GM21619 (cell line): ENCODE results near the gene BARX1.
"Not testable (repeated sequence)": the region's sequence is repeated elsewhere in the genome, so short reads cannot be mapped to it uniquely, and the experiment has no call there.

Experiments
- ATAC-seq: cut with Tn5 transposase; IDR thresholded peaks from one replicate; pipeline ENCODE4 v1.9.1; 2021; ENCODE audit not compliant: unreplicated experiment

Gene BARX1

DNA sequence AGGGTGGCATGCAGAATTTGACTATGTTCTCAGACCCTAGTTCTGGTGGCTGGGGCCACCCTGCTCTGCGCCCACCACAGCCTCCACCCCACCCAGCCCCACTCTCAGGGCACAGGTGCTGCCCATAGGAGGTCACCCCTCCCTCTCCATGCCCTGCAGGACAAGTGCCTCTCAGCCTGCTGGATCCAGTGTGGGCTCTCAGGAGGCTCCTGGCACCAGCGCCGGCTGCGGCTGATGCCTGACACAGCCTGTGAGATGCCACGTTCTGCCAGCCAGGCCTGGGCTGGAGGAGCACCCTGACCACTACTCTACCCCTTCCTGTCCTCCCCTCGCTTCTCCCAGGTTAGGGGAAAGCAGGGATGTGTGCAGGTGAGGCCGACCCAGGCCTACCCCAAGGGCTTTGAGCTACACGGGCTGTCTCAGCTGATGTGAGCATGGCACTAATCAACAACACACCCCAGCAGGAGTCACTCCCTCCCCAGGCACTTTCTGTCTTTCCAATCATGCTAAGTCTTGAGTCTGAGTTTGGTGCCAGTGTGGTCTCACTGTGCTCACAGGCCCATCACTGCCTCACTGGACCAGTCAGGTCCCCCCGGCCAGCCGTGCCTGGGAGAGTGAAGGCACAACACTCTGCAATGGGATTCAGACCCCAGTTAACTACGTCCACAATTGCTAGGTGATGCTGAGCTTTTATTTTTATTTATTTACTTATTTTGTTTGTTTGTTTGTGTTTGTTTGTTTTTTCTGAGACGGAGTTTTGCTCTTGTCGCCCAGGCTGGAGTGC is 12.1 kb upstream of the BARX1 start:
- ATAC-seq: no peak

DNA sequence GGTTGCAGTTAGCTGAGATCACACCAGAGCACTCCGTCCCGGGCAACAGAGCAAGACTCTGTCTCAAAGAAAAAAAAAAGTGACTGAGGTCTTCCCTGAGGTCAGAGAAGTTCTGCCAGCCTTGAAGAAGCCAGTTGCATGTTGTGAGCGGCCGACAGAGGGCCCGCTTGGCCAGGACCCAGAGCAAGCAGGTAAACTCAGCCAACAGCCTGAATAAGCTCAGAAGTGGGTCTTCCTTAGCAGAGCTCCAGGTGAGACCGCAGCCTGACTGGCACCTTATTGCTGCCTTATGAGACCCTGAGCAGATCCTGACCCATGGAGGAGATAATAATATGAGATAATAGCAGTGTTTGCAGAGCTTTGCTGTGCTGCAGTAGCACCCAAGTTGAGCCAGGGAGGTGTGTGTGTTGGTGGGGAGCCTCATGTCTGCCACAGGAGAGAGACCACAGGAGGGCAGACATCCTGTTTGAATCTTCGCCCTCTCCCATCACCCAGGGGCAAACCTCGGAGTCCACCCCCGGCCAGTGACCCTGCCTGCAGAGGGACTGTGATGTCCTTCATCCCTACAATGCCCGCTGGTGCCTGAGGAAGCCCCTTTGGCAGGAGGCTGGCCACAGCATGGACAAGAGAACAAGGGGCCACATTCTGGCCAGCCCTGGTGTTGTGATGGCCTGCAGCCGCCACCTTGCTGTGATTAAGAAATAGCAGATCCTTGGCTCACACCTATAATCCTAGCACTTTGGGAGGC is 10.8 kb upstream of the BARX1 start:
- ATAC-seq: no peak

DNA sequence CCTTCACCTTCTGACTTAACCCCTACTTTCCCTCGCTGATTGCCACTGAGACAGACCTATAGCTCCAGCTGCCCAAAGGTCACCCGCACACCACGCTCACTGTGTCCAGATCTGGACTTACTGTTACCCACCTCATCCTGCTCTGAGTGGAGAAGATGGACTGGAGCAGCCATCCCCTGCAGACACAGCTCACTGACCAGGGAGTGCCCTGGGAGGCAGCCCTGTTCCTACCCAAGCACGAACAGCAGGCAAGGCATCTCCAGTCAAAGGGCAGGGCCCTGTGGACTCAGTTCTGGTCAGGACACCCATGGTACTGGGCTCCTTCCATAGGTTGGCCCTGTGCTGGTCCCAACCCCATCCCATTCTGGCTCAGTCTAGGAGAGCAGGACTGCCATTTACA is 9.5 kb upstream of the BARX1 start:
- ATAC-seq: no peak

DNA sequence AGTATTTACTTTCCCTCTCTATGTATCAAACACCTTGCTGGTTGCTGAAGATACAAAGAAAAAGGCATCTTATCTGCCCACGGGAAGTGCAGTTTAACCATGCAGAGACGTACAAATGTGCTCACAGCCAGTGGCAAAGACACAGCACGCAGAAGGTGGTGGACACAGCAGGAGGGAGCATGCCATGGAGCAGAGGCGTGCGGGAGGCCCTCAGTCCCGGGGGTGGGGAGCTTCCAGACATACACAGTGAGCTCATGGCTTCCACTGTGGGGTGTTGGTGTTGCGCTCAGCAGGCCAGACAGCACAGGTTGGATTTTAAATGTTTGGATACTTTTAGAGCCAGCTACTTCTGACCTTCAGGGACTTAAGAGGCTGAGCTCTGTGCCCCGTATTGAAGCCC is 8.8 kb upstream of the BARX1 start:
- no peak for ATAC-seq

DNA sequence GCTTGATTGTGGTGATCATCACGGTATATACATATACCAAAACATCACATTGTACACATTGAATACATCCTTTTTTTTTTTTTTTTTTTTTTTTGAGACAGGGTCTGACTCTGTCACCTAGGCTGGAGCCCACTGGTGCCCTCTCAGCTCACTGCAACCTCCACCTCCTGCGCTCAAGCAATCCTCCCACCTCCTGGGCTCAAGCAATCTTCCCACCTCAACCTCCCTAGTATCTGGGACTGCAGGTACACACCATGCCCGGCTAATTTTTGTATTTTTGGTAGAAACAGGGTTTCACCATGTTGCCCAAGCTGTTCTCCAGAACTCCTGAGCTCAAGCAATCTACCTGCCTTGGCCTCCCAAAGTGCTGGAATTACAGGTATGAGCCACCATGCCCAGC is 8.3 kb upstream of the BARX1 start:
- ATAC-seq: not testable (repeated sequence)

DNA sequence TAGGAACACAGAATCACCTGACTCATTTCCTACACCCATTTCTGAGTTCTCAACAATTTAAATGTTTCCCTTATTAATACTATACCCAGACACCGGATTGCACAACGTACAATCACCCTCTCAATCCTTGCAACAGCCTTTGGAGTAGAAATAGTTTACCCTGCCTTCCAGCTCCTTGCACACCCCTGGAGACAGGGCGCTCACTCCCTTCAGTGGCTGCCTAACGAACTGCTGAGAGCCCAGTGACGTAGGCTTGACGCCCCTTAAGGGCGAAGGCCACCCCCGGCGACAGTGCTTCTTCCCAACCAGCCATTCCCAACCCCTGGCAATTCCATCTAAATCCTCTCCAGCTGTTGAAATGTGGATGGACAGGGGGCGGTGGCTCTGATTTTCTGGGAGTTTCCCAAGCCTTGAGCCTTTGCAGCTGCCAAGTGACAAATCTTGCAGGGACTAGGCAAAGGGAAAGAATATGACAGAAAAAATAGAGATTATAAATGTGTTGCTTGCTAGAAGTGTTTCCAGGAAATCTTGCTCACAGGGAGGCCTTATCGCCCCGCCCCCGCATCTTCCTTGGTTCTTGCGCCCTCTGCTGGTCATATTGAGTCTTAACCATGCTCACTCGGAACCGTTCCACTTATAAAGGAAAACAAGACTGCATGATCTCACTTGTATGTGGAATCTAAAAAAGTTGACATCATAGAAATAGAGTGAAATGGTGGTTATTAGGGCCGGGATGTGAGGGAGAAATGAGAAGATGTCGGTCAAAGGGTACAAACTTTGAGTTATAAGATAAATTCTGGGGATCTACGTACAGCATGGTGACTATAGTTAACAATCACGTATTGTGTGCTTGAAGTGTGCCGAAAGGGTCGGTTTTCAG is 7.6 kb upstream of the BARX1 start:
- no peak for ATAC-seq

DNA sequence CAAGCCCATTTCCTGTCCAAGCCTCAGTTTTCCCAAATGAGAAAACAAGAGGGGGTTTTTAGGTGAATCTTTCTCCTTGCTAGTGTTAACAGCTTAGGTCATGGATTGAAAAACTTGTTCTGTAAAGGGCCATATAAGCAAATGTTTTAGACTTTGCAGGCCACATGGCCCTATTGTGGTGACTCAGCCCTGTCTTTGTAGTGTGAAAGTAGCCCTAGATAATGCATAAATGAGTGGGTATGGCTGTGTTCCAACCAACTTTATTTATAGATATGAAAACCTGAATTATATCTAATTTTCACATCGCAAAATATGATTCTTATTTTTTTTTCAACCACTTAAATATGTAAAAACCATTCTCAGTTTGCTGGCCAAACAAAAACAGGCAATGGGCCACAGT is 6.9 kb upstream of the BARX1 start:
- no peak for ATAC-seq

DNA sequence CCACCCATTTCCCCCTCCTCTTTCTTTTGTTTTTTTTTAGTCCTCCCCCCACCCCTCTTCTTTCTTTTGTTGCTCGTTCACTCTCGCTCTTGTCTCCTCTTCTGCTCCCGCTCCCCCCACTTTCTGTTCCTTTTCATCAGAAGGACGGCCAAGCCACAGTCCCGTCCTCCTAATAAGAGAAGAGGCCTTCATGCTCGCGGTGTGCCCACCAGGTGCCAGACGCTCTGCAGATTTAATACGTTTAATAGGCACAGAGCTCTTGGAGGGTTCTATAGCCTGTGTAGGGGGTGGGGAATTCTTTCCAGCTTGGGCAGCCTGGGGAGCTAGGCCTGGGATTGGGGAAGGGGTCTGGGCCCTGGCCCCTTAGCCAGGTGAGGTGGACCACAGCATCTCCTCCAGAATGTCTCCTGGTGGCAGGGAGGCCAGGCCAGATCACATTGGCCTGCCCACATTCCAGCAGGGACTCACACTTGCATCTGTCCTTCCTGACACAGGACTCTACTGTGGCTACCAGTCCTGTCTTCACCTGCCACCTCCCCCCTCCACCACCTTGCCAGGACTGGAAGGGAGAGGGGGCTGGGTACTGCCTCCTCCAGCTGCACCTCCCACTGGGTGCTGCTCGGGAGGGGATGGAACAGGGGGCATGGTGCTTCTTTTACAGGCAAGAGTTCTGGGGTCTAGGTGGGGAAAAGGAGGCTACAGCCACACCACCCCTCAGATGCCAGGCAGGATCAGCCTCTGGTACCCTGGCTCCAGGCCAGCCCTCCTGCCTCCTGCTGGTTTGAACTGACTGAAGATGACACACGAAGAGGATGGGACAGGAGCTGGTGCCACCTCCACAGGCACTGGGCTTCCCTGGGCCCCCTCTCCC is 6.1 kb upstream of the BARX1 start:
- no peak for ATAC-seq

DNA sequence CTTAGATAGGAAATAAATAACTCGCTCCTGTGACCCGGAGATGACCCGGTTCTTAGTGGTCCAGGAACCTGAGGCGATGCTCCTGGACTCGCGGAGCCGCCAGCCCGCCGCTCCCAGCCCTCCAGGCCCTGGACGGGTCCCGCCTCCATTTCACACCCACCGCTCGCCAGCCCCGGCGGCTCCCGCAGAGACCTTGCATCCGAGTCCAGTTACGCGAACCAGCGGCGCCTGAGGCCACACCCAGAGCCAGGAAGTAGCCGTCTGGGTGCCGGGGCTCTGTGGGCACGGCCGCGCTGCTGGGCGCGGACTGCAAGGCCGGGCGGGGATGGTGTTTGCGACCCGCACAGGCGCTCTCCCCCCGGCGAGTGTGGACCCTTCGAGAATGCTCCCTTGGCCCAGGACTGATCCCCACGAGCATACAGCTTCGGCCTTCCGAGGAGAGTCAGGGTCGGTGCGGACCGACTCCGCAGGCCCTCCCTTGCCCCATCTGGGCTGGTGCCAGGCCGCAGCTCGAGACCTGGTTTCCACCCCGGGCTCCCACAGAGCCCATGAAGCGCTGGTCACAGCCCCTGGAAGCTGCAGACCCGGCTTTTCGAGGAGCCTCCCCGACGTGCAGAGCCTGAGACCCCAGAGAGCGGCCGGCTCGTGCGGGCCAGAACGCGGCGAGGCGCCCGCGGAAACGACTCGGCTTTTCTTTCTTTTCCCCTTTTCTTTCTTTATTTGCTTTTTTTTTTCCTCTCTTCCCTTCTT is 5.2 kb upstream of the BARX1 start:
- ATAC-seq: no peak

DNA sequence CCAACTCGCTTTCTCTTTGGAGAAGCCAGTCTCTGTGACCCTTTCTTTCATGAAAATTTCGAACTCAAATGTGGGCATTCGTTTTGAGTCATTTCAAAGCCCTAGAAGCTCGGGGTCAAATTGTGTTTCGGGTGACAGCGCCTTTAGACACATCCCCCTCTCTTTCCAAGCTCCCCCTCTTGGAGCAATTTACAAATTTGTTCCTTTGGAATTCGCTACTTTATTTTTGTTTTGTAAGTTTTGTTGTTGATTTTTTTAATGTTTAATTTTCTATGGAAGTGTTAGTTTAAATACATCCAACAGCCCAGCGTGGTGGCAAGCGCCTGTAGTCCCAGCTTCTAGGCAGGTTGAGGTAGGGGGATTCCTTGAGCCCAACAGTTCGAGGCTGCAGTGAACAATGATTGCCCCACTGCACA is 4.6 kb upstream of the BARX1 start:
- ATAC-seq: no peak

DNA sequence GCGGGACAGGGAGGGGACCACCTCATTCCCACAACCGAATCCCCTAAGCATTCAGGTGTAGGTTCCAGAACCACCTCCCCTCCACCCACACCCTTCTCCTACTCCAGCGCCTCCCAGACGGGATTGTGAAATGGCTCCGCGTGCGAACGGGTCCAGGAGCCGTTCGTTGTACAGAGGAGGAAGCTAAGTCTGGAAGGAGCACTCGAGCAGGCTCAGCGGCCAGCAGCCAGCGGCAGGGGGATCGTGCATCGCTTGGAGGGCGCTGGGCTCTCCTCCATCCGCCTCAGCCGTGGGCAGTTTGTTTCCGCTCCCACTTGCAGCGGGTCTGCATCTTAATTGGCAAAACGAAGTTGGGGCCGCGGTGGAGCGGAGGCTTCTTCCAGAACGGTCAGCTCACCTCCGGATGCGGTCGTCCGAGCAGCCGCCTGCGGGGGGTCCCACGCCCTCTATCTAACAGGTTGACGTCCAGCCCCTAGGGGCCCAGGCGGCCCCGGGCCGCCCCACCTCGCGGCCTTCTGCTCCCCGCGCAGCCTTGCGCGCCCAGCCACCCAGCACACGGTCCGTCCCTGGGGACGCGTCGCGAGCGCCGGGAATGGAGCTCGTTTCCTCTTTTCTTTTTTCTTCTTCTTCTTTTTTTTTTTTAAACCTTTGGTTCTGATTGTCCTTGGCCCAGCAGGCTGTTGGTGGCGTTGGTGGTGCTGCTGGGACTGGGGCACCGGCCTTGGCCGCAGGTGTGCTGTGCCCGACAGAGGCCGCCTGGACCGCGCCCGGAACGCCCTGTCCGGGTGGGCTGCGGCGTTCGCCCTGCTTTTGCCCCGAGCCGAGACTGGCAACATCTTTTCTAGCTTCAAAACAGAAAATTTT is 3.9 kb upstream of the BARX1 start:
- no peak for ATAC-seq

DNA sequence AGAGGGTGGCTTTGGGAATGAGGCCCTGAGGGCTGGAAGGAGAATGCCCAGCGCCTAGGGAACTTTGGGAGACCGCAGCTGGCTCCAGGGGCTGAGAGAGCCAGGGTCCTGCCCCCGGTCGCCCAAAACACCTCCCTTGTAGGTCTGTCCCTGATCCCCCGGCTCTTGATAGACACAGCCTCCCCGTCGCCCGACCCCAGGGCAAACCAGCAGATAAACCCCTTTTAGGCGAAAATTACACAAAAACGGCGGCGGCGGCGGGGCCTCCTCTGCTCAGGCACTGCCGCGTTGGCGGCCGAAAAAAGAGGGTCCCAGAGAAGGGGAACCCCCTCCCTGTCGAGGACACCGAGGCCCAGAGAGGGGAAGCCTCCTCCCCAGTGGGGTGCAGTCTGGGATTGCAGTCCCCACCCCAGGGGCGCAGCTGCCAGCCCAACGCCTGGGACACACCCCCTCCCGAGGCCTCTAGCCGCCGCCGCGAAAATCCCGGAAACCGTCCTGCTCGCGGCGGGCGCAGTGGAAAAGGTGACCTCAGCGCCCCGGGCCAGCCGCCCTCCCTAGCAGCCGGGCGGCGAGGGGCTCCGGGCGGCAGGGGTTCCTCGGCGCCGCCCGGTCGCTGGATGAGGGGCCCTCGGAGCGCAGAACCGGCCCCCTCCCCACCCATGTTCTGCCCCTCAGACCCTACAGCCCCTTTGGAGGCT is 3.1 kb upstream of the BARX1 start:
- ATAC-seq: no peak

DNA sequence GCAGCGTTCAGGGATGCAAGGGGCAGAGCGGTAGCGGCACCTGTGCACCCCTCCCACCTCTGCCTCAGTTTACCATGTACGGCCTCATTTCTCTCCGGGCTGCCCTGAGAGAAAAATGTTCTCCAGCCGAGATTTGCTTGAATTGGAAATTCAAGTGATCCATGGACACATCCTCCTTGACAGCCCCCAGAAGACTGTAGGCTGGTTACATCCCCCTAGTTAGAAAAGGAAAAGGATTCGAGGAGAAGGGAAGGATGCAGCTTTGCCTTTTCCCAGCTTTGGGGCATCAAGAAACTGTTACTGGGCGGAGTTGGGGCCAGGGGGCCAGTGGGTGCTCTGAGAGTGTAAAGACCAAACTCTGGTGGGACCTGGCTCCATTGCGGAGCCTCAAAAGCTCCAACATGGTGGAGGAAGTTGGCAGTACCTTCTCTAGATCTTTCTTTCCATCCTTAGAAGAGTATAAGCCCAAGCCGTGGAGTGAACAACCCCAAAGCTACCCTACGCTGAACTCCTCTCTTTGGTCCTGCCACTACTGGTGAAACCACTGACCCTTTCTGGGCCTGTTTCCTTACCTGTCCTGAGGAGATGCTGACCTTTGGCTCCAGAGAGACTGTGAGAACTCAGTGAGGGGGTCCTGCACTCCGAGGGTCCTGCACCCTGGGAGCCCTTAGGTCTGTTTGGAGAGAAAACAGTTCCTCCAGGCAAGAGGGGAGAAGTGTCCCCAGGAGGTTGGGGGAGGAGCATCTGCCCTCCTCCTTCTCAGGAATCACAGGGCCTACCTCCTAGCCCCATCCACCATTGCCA is 1.0 kb upstream of the BARX1 start:
- ATAC-seq: no peak

DNA sequence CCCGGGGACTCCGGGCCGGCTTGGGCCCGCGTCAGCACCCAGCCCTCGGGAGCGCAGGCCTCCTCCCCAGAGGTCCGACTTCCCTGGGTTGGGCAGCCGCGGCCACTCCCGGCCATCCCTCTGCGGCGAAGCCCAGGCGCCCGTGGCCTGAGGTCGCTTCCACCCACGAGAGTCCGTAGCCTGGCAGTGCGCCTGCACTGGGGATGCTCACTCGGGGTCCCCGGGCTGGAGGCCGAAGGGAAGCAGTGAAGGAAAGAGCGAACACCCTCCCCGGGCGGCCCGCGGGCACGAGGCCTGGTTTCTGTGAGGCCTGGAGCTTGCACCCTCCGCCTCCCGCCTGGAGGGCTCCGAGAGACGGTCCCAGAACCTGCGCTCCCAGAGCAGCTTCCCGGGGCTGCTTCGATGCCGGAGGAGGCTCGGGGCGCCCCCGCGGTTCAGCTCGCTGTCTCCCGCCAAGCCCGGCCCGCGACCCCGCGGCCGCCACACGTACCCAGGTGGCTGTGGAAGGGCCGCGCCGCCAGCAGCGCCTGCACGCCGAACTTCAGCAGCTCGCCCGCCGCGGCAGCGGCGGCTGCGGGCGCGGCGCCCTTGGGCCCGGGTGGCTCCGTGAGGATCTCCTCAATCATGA is 607 bp downstream of the BARX1 start:
- no peak for ATAC-seq

DNA sequence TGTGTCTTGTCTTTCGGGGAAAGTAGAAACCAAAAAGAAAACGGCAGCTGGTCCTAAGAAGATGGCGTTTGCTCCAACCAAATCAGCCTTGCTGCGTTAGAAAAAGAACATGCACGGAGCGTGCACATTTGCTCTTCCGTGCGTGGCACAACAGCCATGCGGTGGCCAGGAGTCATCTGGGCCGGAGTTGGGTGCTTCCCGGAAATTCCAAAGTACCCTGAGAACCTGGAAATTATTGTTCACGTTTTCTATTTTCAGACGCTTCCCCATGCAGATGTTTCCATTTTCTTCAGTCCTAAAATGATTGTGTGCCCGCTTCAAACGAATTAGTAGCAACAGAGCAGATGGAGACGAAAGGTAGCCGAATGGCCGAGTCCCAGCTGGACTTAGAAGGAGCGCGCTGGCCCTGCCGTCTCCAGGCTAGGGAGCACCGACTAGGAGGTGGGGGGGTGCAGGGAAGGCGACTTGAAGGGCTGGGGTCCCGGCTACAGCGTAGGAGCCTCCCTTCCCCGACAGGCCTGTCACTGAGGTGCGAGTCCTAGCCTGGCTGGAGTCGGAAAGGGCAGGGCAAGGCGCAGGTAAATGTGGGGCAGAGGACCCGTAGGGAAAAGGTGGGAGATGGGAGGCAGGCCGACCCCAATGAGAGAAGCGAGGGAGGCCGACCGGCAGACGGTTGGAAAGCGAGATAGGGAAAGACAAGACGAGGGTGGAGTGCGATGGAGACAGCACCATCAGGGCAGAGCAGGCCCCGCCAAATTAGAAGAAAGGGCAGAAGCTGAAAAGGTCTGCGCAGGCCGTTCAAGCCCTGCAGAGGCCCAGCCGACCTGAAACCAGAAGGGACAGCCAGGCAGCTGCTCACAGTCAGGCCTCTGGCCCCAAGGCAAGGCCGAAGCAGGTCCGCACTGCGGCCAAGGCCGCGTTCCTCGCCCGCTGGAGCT is 1.4 kb downstream of the BARX1 start:
- ATAC-seq: no peak
